SU-DHL-6 (cell line): ENCODE data around the gene CNR1.
"Not testable (repeated sequence)": the region's sequence is repeated elsewhere in the genome, so short reads cannot be mapped to it uniquely, and the experiment has no call there.

Source experiments
- H2AFZ ChIP-seq: fragments of 200-600 bp; sonication (generic); 2 replicates; pipeline ENCODE4 v1.6.1; 2014; ENCODE audit warnings: low read depth, mild to moderate bottlenecking, moderate library complexity, mixed read lengths, antibody characterized with exemption, low read length; ENCODE audit not compliant: severe bottlenecking
- H3F3A ChIP-seq: fragments of 200-600 bp; shearing (Covaris generic); 2 replicates; pipeline ENCODE4 v1.6.0; 2016; ENCODE audit warnings: antibody characterized with exemption, mild to moderate bottlenecking; ENCODE audit not compliant: insufficient read depth
- H3K27ac ChIP-seq: fragments of 200-600 bp; sonication (generic); 2 replicates; pipeline ENCODE4 v1.5.1; 2016; ENCODE audit warnings: low read depth, mild to moderate bottlenecking, low read length, moderate library complexity, mixed read lengths
- H3K27me3 ChIP-seq: fragments of 200-600 bp; sonication (generic), shearing (Covaris generic); 2 replicates; pipeline ENCODE4 v1.6.0; 2014; ENCODE audit warnings: mild to moderate bottlenecking, low read length
- H3K36me3 ChIP-seq: fragments of 200-600 bp; sonication (generic); 2 replicates; pipeline ENCODE4 v1.6.1; 2014; ENCODE audit warnings: mild to moderate bottlenecking, low read length, mixed read lengths
- H3K4me2 ChIP-seq: fragments of 300-600, 200-600 bp; shearing (Covaris generic), sonication (generic); 2 replicates; pipeline ENCODE4 v1.6.0; 2014; ENCODE audit warnings: low read length, low read depth, mild to moderate bottlenecking; ENCODE audit not compliant: poor library complexity, severe bottlenecking
- H3K4me3 ChIP-seq: fragments of 200-600 bp; sonication (generic); 2 replicates; pipeline ENCODE4 v1.5.1; 2014; ENCODE audit warnings: antibody characterized with exemption, low read length, mild to moderate bottlenecking, mixed read lengths; ENCODE audit not compliant: insufficient read depth, poor library complexity, severe bottlenecking
- H3K79me2 ChIP-seq: fragments of 200-600 bp; sonication (generic); 2 replicates; pipeline ENCODE4 v1.6.1; 2014; ENCODE audit warnings: mild to moderate bottlenecking, low read length, moderate library complexity; ENCODE audit not compliant: insufficient read depth
- H3K9ac ChIP-seq: fragments of 200-600 bp; sonication (generic); 2 replicates; pipeline ENCODE4 v1.7.0; 2014; ENCODE audit warnings: mild to moderate bottlenecking, low read length
- H3K9me2 ChIP-seq: fragments of 200-600 bp; sonication (generic); replicated peaks from 2 replicates; pipeline ENCODE4 v1.6.1; 2014; ENCODE audit warnings: low read length; ENCODE audit not compliant: insufficient read depth
- H3K9me3 ChIP-seq: fragments of 200-600 bp; sonication (generic); 2 replicates; pipeline ENCODE4 v1.6.1; 2014; ENCODE audit warnings: low read length, mixed read lengths; ENCODE audit not compliant: insufficient read depth
- H4K20me1 ChIP-seq: fragments of 200-600 bp; sonication (generic); 2 replicates; pipeline ENCODE4 v1.6.1; 2014; ENCODE audit warnings: low read depth, mild to moderate bottlenecking, antibody characterized with exemption, low read length, moderate library complexity, mixed read lengths
- CTCF ChIP-seq: fragments of 200-600 bp; sonication (generic); IDR thresholded peaks from one replicate; pipeline ENCODE4 v1.5.1; 2017; ENCODE audit warnings: antibody characterized with exemption, mild to moderate bottlenecking, low read length, moderate library complexity; ENCODE audit not compliant: insufficient read depth, poor library complexity, severe bottlenecking
- EZH2phosphoT487 ChIP-seq: fragments of 200-600 bp; sonication (generic), shearing (Covaris generic); conservative IDR thresholded peaks from 2 replicates; pipeline ENCODE4 v1.6.1; 2018; ENCODE audit warnings: mild to moderate bottlenecking, antibody characterized with exemption, low read length, moderate library complexity, mixed read lengths

The CNR1 gene

GRCh38 chr6:88208726-88209125 lies 42.6 kb upstream of the CNR1 start:
- no peaks in the 10 kb centered on the region for H3F3A ChIP-seq
- no peak overlapping the region for H3K4me3 ChIP-seq
- 0 out of 2 replicates have a peak, but pooled peaks cover 3% of the 10 kb centered on the region for H3K9me3 ChIP-seq
- H3K36me3 ChIP-seq: no peaks in the 10 kb centered on the region
- no peak overlapping the region for H3K9ac ChIP-seq
- no peaks in the 10 kb centered on the region for H3K27me3 ChIP-seq
- H3K9me2 ChIP-seq: no peaks in the 10 kb centered on the region
- no peaks in the 10 kb centered on the region for H4K20me1 ChIP-seq
- H2AFZ ChIP-seq: no peak overlapping the region
- TF ChIP-seq CTCF (no peak), EZH2phosphoT487 (no peak)
- no peaks in the 10 kb centered on the region for H3K79me2 ChIP-seq
- no peak overlapping the region for H3K4me2 ChIP-seq
- H3K27ac ChIP-seq: no peak overlapping the region

GRCh38 chr6:88201734-88202133 lies 35.6 kb upstream of the CNR1 start:
- H3K4me2 ChIP-seq, H3K9me3 ChIP-seq, H4K20me1 ChIP-seq, H3K9me2 ChIP-seq, H3F3A ChIP-seq, H2AFZ ChIP-seq, H3K79me2 ChIP-seq, H3K9ac ChIP-seq, H3K27me3 ChIP-seq, H3K36me3 ChIP-seq, H3K4me3 ChIP-seq, H3K27ac ChIP-seq: not testable (repeated sequence)

GRCh38 chr6:88184921-88185320 lies 18.8 kb upstream of the CNR1 start:
- no peaks in the 10 kb centered on the region for H3K27me3 ChIP-seq
- no peak overlapping the region for H3K4me2 ChIP-seq
- H3K79me2 ChIP-seq: no peaks in the 10 kb centered on the region
- TF ChIP-seq EZH2phosphoT487: no peak
- H3K9me3 ChIP-seq: no peaks in the 10 kb centered on the region
- H3K36me3 ChIP-seq: no peaks in the 10 kb centered on the region
- H3K9ac ChIP-seq: no peak overlapping the region
- no peaks in the 10 kb centered on the region for H4K20me1 ChIP-seq
- no peak overlapping the region for H3K27ac ChIP-seq
- H3K9me2 ChIP-seq: no peaks in the 10 kb centered on the region
- no peak overlapping the region for H3K4me3 ChIP-seq
- no peak overlapping the region for H2AFZ ChIP-seq
- peaks cover 8% of the 10 kb centered on the region for H3F3A ChIP-seq

- no peaks in the 10 kb centered on the region for H3K36me3 ChIP-seq
- peaks cover 17% of the 10 kb centered on the region for H3F3A ChIP-seq
- no peak overlapping the region for H3K4me2 ChIP-seq
- no peak overlapping the region for H3K27ac ChIP-seq
- no peaks in the 10 kb centered on the region for H4K20me1 ChIP-seq
- no peak for TF ChIP-seq EZH2phosphoT487
- TF ChIP-seq CTCF: no peak
- H3K9me2 ChIP-seq: no peaks in the 10 kb centered on the region
- H3K9me3 ChIP-seq: no peaks in the 10 kb centered on the region
- no peak overlapping the region for H2AFZ ChIP-seq
- no peak overlapping the region for H3K9ac ChIP-seq
- H3K79me2 ChIP-seq: peaks cover 4% of the 10 kb centered on the region; the same call in 1 of the 2 replicates
- H3K4me3 ChIP-seq: no peak overlapping the region
- no peaks in the 10 kb centered on the region for H3K27me3 ChIP-seq
These were observed 17.3 kb upstream of the CNR1 start for GRCh38 chr6:88183471-88183870.
